ENCODE results near the gene DHX34.
"Not testable (repeated sequence)": the region's sequence is repeated elsewhere in the genome, so short reads cannot be mapped to it uniquely, and the experiment has no call there.

Gene DHX34

GRCh38 chr19:47350630-47351029 is 1.5 kb downstream of the DHX34 start:
- Histone ChIP-seq H3K4me3 (ENCODE audit: low read length in 2 of 2) (no peak overlapping the region), H3K27ac (ENCODE audit: low read length) (no peak overlapping the region), H3K4me1 (ENCODE audit: control insufficient read depth, insufficient read depth, low read length) (peaks cover 19% of the 10 kb centered on the region), H3K27me3 (ENCODE audit: control insufficient read depth in 1 of 2, insufficient read depth in 2 of 2, low read length in 2 of 2) (no peaks in the 10 kb centered on the region), H3K9me3 (ENCODE audit: control insufficient read depth in 2 of 2, low read length in 2 of 2) (no peaks in the 10 kb centered on the region), H3K9ac (ENCODE audit: low read length in 2 of 2) (no peak overlapping the region), H3K36me3 (ENCODE audit: control insufficient read depth in 2 of 2, insufficient read depth in 2 of 2, low read length in 2 of 2) (peaks cover 6 to 16% of the 10 kb centered on the region in 2 donors)

- no peaks in the 10 kb centered on the region for H3K9me3 ChIP-seq (ENCODE audit: control insufficient read depth in 2 of 2, low read length in 2 of 2)
- no peaks in the 10 kb centered on the region for H3K27me3 ChIP-seq (ENCODE audit: control insufficient read depth in 1 of 2, insufficient read depth in 2 of 2, low read length in 2 of 2)
- H3K4me1 ChIP-seq (ENCODE audit: control insufficient read depth, insufficient read depth, low read length) = peaks cover 19% of the 10 kb centered on the region
- H3K36me3 ChIP-seq (ENCODE audit: control insufficient read depth in 2 of 2, insufficient read depth in 2 of 2, low read length in 2 of 2) = peaks cover 10 to 20% of the 10 kb centered on the region in 2 donors
- H3K4me3 ChIP-seq (ENCODE audit: low read length in 2 of 2) = no peak overlapping the region
- H3K9ac ChIP-seq (ENCODE audit: low read length in 2 of 2) = no peak overlapping the region
- H3K27ac ChIP-seq (ENCODE audit: low read length) = no peak overlapping the region
These were observed 2.4 kb downstream of the DHX34 start for GRCh38 chr19:47351548-47351947.

GRCh38 chr19:47352095-47352494 is 3.0 kb downstream of the DHX34 start:
- H3K27me3 ChIP-seq (ENCODE audit: control insufficient read depth in 1 of 2, insufficient read depth in 2 of 2, low read length in 2 of 2) = no peaks in the 10 kb centered on the region
- H3K36me3 ChIP-seq (ENCODE audit: control insufficient read depth in 2 of 2, insufficient read depth in 2 of 2, low read length in 2 of 2) = peaks cover 13 to 25% of the 10 kb centered on the region in 2 donors
- no peak overlapping the region for H3K27ac ChIP-seq (ENCODE audit: low read length)
- H3K4me3 ChIP-seq (ENCODE audit: low read length in 2 of 2) = no peak overlapping the region
- H3K4me1 ChIP-seq (ENCODE audit: control insufficient read depth, insufficient read depth, low read length) = peaks cover 19% of the 10 kb centered on the region
- no peaks in the 10 kb centered on the region for H3K9me3 ChIP-seq (ENCODE audit: control insufficient read depth in 2 of 2, low read length in 2 of 2)
- H3K9ac ChIP-seq (ENCODE audit: low read length in 2 of 2) = no peak overlapping the region

GRCh38 chr19:47353307-47353712 is 4.2 kb downstream of the DHX34 start:
- no peak overlapping the region for H3K4me3 ChIP-seq (ENCODE audit: low read length in 2 of 2)
- H3K27me3 ChIP-seq (ENCODE audit: control insufficient read depth in 1 of 2, insufficient read depth in 2 of 2, low read length in 2 of 2) = no peaks in the 10 kb centered on the region
- no peak overlapping the region for H3K9ac ChIP-seq (ENCODE audit: low read length in 2 of 2)
- no peak overlapping the region for H3K27ac ChIP-seq (ENCODE audit: low read length)
- peaks cover 25 to 37% of the 10 kb centered on the region in 2 donors for H3K36me3 ChIP-seq (ENCODE audit: control insufficient read depth in 2 of 2, insufficient read depth in 2 of 2, low read length in 2 of 2)
- peaks cover 19% of the 10 kb centered on the region for H3K4me1 ChIP-seq (ENCODE audit: control insufficient read depth, insufficient read depth, low read length)
- no peaks in the 10 kb centered on the region for H3K9me3 ChIP-seq (ENCODE audit: control insufficient read depth in 2 of 2, low read length in 2 of 2)

DNA sequence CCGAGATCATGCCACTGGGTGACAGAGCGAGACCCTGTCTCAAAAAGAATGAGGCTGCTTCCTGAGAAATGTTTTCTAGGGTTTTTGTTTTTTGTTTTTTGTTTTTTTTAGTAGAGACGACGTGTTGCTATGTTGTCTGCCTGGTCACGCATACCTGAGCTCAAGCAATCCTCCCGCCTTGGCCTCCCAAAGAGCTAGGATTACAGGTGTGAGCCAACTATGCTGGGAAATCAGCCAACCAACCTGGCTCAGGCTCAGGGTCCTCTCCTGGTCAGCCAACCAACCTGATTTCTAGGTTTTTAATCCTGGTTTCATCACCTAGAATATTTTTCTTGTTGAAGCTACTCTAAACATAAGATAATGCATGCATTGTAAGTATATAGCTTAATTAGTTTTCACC is 7.8 kb downstream of the DHX34 start:
- no peaks in the 10 kb centered on the region for H3K27me3 ChIP-seq (ENCODE audit: control insufficient read depth in 1 of 2, insufficient read depth in 2 of 2, low read length in 2 of 2)
- H3K36me3 ChIP-seq (ENCODE audit: control insufficient read depth in 2 of 2, insufficient read depth in 2 of 2, low read length in 2 of 2) = peaks cover 43 to 60% of the 10 kb centered on the region in 2 donors
- H3K4me3 ChIP-seq (ENCODE audit: low read length in 2 of 2) = no peak overlapping the region
- H3K9me3 ChIP-seq (ENCODE audit: control insufficient read depth in 2 of 2, low read length in 2 of 2) = no peaks in the 10 kb centered on the region
- H3K9ac ChIP-seq (ENCODE audit: low read length in 2 of 2) = no peak overlapping the region
- peaks cover 7% of the 10 kb centered on the region for H3K4me1 ChIP-seq (ENCODE audit: control insufficient read depth, insufficient read depth, low read length)
- no peak overlapping the region for H3K27ac ChIP-seq (ENCODE audit: low read length)

GRCh38 chr19:47357788-47358680 is 8.9 kb downstream of the DHX34 start:
- Histone ChIP-seq H3K27ac (ENCODE audit: low read length) (no peak overlapping the region), H3K4me1 (ENCODE audit: control insufficient read depth, insufficient read depth, low read length) (peaks cover 5% of the 10 kb centered on the region), H3K4me3 (ENCODE audit: low read length in 2 of 2) (no peak overlapping the region), H3K27me3 (ENCODE audit: control insufficient read depth in 1 of 2, insufficient read depth in 2 of 2, low read length in 2 of 2) (no peaks in the 10 kb centered on the region), H3K9me3 (ENCODE audit: control insufficient read depth in 2 of 2, low read length in 2 of 2) (no peaks in the 10 kb centered on the region), H3K36me3 (ENCODE audit: control insufficient read depth in 2 of 2, insufficient read depth in 2 of 2, low read length in 2 of 2) (peaks cover 48 to 64% of the 10 kb centered on the region in 2 donors), H3K9ac (ENCODE audit: low read length in 2 of 2) (no peak overlapping the region)

DNA sequence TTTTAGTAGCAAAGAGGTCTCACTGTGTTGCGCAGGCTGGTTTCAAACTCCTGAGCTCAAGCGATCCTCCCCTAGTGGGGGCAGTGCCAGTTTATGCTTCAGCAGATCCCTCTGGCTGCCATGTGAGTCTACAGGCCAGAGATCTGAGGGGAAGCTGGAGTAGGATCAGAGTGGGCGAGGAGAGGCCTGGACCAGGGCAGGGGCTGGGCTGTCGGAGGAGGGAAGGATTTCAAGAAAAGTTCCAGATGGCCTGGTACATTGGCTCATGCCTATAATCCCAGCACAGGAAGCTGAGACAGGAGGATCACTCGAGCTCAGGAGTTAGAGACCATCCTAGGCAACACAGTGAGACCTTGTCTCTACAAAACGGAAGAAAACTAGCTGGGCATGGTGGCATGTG is 9.8 kb downstream of the DHX34 start:
- Histone ChIP-seq H3K9ac (ENCODE audit: low read length in 2 of 2) (no peak overlapping the region), H3K27ac (ENCODE audit: low read length) (no peak overlapping the region), H3K36me3 (ENCODE audit: control insufficient read depth in 2 of 2, insufficient read depth in 2 of 2, low read length in 2 of 2) (peaks cover 56 to 62% of the 10 kb centered on the region in 2 donors), H3K4me3 (ENCODE audit: low read length in 2 of 2) (no peak overlapping the region), H3K9me3 (ENCODE audit: control insufficient read depth in 2 of 2, low read length in 2 of 2) (no peaks in the 10 kb centered on the region), H3K27me3 (ENCODE audit: control insufficient read depth in 1 of 2, insufficient read depth in 2 of 2, low read length in 2 of 2) (no peaks in the 10 kb centered on the region), H3K4me1 (ENCODE audit: control insufficient read depth, insufficient read depth, low read length) (no peaks in the 10 kb centered on the region)

DNA sequence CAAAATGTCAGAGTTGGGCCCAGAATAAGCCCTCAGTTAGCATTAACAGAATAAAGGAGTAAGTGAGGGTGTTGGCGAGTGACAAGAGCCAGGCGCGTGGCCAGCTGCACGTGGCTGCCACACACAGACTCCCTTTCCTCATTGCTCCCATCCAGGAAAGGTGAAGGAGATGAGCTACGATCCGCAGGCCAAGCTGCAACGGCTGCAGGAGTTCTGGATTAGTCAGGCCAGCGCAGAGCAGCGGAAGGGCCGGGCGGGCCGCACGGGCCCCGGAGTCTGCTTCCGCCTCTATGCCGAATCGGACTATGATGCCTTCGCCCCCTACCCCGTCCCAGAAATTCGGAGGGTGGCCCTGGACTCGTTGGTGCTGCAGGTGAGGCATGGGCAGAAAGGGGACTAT is 13.2 kb downstream of the DHX34 start:
- Histone ChIP-seq H3K27me3 (ENCODE audit: control insufficient read depth in 1 of 2, insufficient read depth in 2 of 2, low read length in 2 of 2) (no peaks in the 10 kb centered on the region), H3K27ac (ENCODE audit: low read length) (no peak overlapping the region), H3K9ac (ENCODE audit: low read length in 2 of 2) (no peak overlapping the region), H3K9me3 (ENCODE audit: control insufficient read depth in 2 of 2, low read length in 2 of 2) (no peaks in the 10 kb centered on the region), H3K4me1 (ENCODE audit: control insufficient read depth, insufficient read depth, low read length) (no peaks in the 10 kb centered on the region), H3K36me3 (ENCODE audit: control insufficient read depth in 2 of 2, insufficient read depth in 2 of 2, low read length in 2 of 2) (peaks cover 47 to 53% of the 10 kb centered on the region in 2 donors), H3K4me3 (ENCODE audit: low read length in 2 of 2) (no peak overlapping the region)

GRCh38 chr19:47363758-47364531 is 14.8 kb downstream of the DHX34 start:
- Histone ChIP-seq H3K27ac (ENCODE audit: low read length) (no peak overlapping the region), H3K27me3 (ENCODE audit: control insufficient read depth in 1 of 2, insufficient read depth in 2 of 2, low read length in 2 of 2) (no peaks in the 10 kb centered on the region)

DNA sequence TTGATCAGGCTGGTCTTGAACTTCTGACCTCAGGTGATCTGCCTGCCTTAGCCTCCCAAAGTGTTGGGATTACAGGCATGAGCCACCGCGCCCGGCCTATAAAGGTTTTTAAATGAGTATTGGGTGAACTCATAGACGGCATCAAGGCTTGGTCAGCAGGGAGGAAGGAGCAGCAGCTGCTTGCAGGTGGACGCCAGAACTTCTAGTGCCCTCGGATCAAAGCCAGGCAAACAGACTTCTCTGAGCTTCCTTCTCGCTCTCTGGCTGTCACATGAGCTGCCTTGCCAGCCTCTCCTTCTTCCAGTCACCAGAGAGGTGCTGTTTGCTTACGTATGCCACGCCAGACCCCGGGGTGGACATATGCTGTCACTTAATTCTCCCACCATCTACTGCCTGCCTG is 16.3 kb downstream of the DHX34 start:
- H3K4me1 ChIP-seq (ENCODE audit: control insufficient read depth, insufficient read depth, low read length); H3K4me3 ChIP-seq (ENCODE audit: low read length in 2 of 2); H3K9me3 ChIP-seq (ENCODE audit: control insufficient read depth in 2 of 2, low read length in 2 of 2); H3K27me3 ChIP-seq (ENCODE audit: control insufficient read depth in 1 of 2, insufficient read depth in 2 of 2, low read length in 2 of 2); H3K27ac ChIP-seq (ENCODE audit: low read length); H3K9ac ChIP-seq (ENCODE audit: low read length in 2 of 2): not testable (repeated sequence)
- H3K36me3 ChIP-seq (ENCODE audit: control insufficient read depth in 2 of 2, insufficient read depth in 2 of 2, low read length in 2 of 2) = peaks cover 34 to 39% of the 10 kb centered on the region in 2 donors

More at GRCh38 chr19:47363758-47364531, 14.8 kb downstream of the DHX34 start:
- Histone ChIP-seq H3K9ac (ENCODE audit: low read length in 2 of 2) (no peak overlapping the region), H3K9me3 (ENCODE audit: control insufficient read depth in 2 of 2, low read length in 2 of 2) (no peaks in the 10 kb centered on the region), H3K36me3 (ENCODE audit: control insufficient read depth in 2 of 2, insufficient read depth in 2 of 2, low read length in 2 of 2) (peaks cover 33 to 42% of the 10 kb centered on the region in 2 donors), H3K4me3 (ENCODE audit: low read length in 2 of 2) (no peak overlapping the region), H3K4me1 (ENCODE audit: control insufficient read depth, insufficient read depth, low read length) (no peaks in the 10 kb centered on the region)

Measured in stomach smooth muscle (tissue), 2 donors.